Astrocyte (in vitro differentiated cells and primary cell): Measurements from ENCODE around the gene DPYSL3. TPM values are rescaled to one million over a fixed set of nuclear protein-coding genes. Genes with fewer than 3 reads are reported as not detected.
"Not testable (repeated sequence)": the region's sequence is repeated elsewhere in the genome, so short reads cannot be mapped to it uniquely, and the experiment has no call there.

Experiments
- DNase-seq: peaks from one replicate; pipeline ENCODE4 v3.0.0-alpha.2; 2010; ENCODE audit warnings: low read depth
- FAIRE-seq: peaks from 2 replicates; lab custom pipeline; 2011; peaks lifted over from hg19 to GRCh38; lab: Jason Lieb, UNC
- H2AFZ ChIP-seq: 2 replicates; pipeline ENCODE4 v1.6.0; 2012; ENCODE audit warnings: low read depth, low read length, inconsistent platforms
- H3K27ac ChIP-seq: 2 replicates; pipeline ENCODE4 v1.5.1; 2011; ENCODE audit warnings: low read depth, low read length, inconsistent platforms
- H3K27me3 ChIP-seq: 2 replicates; pipeline ENCODE4 v1.6.0; 2011; ENCODE audit warnings: low read length, inconsistent platforms; ENCODE audit not compliant: insufficient read depth
- H3K36me3 ChIP-seq: 2 replicates; pipeline ENCODE4 v1.5.1; 2011; ENCODE audit warnings: low read length, inconsistent platforms; ENCODE audit not compliant: insufficient read depth
- H3K4me1 ChIP-seq: 2 replicates; pipeline ENCODE4 v1.5.1; 2011; ENCODE audit warnings: low read length, inconsistent platforms; ENCODE audit not compliant: insufficient read depth
- H3K4me2 ChIP-seq: 2 replicates; pipeline ENCODE4 v1.6.0; 2012; ENCODE audit warnings: low read length, inconsistent platforms
- H3K4me3 ChIP-seq: 2 replicates; pipeline ENCODE4 v1.5.1; 2011; ENCODE audit warnings: low read depth, mild to moderate bottlenecking, low read length, inconsistent platforms; ENCODE audit not compliant: insufficient read depth
- H3K79me2 ChIP-seq: 2 replicates; pipeline ENCODE4 v1.6.0; 2012; ENCODE audit warnings: mild to moderate bottlenecking, low read length, inconsistent platforms; ENCODE audit not compliant: insufficient read depth
- H3K9ac ChIP-seq: 2 replicates; pipeline ENCODE4 v1.6.0; 2012; ENCODE audit warnings: mild to moderate bottlenecking, low read length, inconsistent platforms
- H3K9me3 ChIP-seq: 2 replicates; pipeline ENCODE4 v1.5.1; 2012; ENCODE audit warnings: low read depth, mild to moderate bottlenecking, low read length, inconsistent platforms; ENCODE audit not compliant: insufficient read depth
- H4K20me1 ChIP-seq: 2 replicates; pipeline ENCODE4 v1.6.0; 2012; ENCODE audit warnings: low read length, inconsistent platforms; ENCODE audit not compliant: insufficient read depth
- H3K27ac Mint-ChIP-seq: one replicate; pipeline ENCODE4 v1.8.0; 2021; ENCODE audit warnings: mild to moderate bottlenecking, mixed read lengths; ENCODE audit not compliant: unreplicated experiment
- H3K27me3 Mint-ChIP-seq: one replicate; pipeline ENCODE4 v1.8.0; 2021; ENCODE audit warnings: low read depth, mixed read lengths; ENCODE audit not compliant: unreplicated experiment
- H3K36me3 Mint-ChIP-seq: one replicate; pipeline ENCODE4 v1.8.0; 2021; ENCODE audit warnings: low read depth, mixed read lengths; ENCODE audit not compliant: unreplicated experiment
- H3K4me1 Mint-ChIP-seq: one replicate; pipeline ENCODE4 v1.8.0; 2021; ENCODE audit warnings: low read depth, mixed read lengths; ENCODE audit not compliant: unreplicated experiment
- H3K4me3 Mint-ChIP-seq: one replicate; pipeline ENCODE4 v1.8.0; 2021; ENCODE audit warnings: mild to moderate bottlenecking, moderate library complexity, mixed read lengths; ENCODE audit not compliant: unreplicated experiment
- H3K9me3 Mint-ChIP-seq: one replicate; pipeline ENCODE4 v1.8.0; 2021; ENCODE audit warnings: mild to moderate bottlenecking, mixed read lengths; ENCODE audit not compliant: unreplicated experiment
- EZH2 ChIP-seq: IDR thresholded peaks from 2 replicates; pipeline ENCODE4 v1.6.1; 2012; ENCODE audit warnings: mild to moderate bottlenecking, low read length, inconsistent platforms; ENCODE audit not compliant: insufficient read depth
- total RNA-seq: library from RNA; stranded (reverse); gene quantifications from 2 replicates; pipeline ENCODE4 v1.2.1, GENCODE V29; 2021
- TF ChIP-seq, protein P1 (sequence below): IDR thresholded peaks from 2 replicates; pipeline ENCODE4 v1.5.1; 2011; ENCODE audit warnings: low read depth, mild to moderate bottlenecking, inconsistent platforms, low read length, moderate library complexity; ENCODE audit not compliant: insufficient read depth

DPYSL3 gene
- total RNA-seq, 1 donor from 2014 or later, result 197 TPM

DNA sequence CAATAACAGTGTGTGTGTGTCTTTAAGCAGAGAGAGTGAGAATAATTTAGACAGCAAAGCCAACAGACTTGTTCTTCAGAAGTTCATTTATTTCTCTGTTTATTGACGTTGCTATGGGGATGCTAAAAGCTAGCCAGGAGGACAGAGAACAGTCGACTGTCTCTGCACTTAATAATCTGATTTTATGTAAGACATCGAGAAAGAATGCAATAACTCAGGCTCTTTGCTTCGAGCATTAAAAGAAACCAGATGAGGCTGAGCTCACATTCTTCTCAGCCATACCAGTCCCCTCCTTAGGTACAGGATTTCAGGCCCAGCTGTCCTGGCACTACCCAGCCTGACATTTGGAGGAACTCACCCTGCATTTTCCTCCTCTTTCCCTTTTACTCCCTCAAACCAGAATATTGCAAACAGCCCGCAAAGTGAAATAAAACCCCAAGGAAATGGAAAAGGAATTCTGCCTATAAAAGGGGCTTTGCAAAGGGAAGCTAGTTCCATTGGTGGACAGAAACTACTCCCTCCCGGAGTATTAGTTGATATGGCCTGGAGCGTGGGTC is 44.5 kb upstream of the DPYSL3 start:
- no peaks in the 10 kb centered on the region for H3K9me3 Mint-ChIP-seq
- peaks cover 1% of the 10 kb centered on the region for H3K27me3 Mint-ChIP-seq
- H3K27ac Mint-ChIP-seq, result no peak overlapping the region
- Histone ChIP-seq H3K9ac (peak overlapping the region; percentile 76), H3K79me2 (no peaks in the 10 kb centered on the region), H3K9me3 (no peaks in the 10 kb centered on the region), H4K20me1 (no peaks in the 10 kb centered on the region), H3K27ac (peak overlapping the region; percentile 77), H3K36me3 (no peaks in the 10 kb centered on the region), H3K4me1 (peaks cover 27% of the 10 kb centered on the region), H3K4me3 (no peak overlapping the region), H3K27me3 (no peaks in the 10 kb centered on the region), H2AFZ (peak overlapping the region; percentile 62), H3K4me2 (peak overlapping the region; percentile 78)
- peaks cover 1% of the 10 kb centered on the region for H3K36me3 Mint-ChIP-seq
- FAIRE-seq (peak; percentile 84), DNase-seq (peak; percentile 91)
- H3K4me1 Mint-ChIP-seq, result peaks cover 9% of the 10 kb centered on the region
- no peak for TF ChIP-seq EZH2
- H3K4me3 Mint-ChIP-seq, result no peak overlapping the region

DNA sequence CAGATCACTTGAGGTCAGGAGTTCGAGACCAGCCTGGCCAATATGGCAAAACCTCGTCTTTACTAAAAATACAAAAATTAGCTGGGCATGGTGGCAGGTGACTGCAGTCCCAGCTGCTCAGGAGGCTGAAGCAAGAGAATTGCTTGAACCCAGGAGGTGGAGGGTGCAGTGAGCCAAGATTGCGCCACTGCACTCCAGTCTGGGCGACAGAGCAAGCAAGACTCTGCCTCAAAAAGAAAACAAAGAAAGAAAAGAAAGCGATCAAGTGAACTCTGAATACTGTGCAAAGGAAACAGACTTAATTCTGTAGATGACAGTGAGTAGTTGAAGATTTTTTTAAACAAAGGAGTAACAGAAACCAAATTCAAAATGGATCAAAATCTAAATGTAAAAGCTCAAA is 43.9 kb upstream of the DPYSL3 start:
- not testable (repeated sequence) for H3K4me3 Mint-ChIP-seq, H4K20me1 ChIP-seq, H3K9me3 Mint-ChIP-seq, H3K27ac Mint-ChIP-seq, H3K9me3 ChIP-seq, FAIRE-seq, H3K4me1 Mint-ChIP-seq, H3K27me3 Mint-ChIP-seq, DNase-seq, H3K79me2 ChIP-seq, H3K4me3 ChIP-seq, H3K36me3 ChIP-seq, H3K36me3 Mint-ChIP-seq, H3K27me3 ChIP-seq
- H2AFZ ChIP-seq, result peak overlapping the region; percentile 62
- peaks cover 25% of the 10 kb centered on the region for H3K4me1 ChIP-seq
- H3K9ac ChIP-seq, result peak overlapping the region; percentile 76
- H3K27ac ChIP-seq, result peak overlapping the region; percentile 77
- H3K4me2 ChIP-seq, result peak overlapping the region; percentile 78

DNA sequence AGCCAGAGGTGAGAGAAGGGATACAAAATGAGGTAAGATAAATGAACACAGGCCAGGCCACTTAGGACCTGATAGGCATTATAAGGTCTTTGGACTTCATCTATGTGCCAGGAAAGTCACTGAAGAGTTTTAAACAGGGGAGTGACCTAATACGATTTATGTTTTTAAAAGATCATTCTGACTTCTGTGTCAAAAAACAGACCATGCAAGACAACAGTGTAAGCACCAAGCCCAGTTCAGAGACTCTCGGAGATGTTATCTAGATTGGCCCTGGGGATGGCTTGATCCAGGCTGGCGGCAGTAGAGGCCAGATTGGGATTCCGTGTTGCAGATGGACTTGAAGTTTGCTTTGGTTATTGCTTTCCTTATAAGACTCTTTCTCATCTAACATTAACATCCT is 43.0 kb upstream of the DPYSL3 start:
- H3K27me3 ChIP-seq, result no peaks in the 10 kb centered on the region
- H3K27ac ChIP-seq, result no peak overlapping the region
- no peak overlapping the region for H3K4me2 ChIP-seq
- Mint-ChIP-seq H3K27me3 (peaks cover 1% of the 10 kb centered on the region), H3K4me1 (peaks cover 7% of the 10 kb centered on the region), H3K27ac (no peak overlapping the region), H3K9me3 (no peaks in the 10 kb centered on the region), H3K4me3 (no peak overlapping the region), H3K36me3 (peaks cover 1% of the 10 kb centered on the region)
- H4K20me1 ChIP-seq, result no peaks in the 10 kb centered on the region
- H3K4me3 ChIP-seq, result no peak overlapping the region
- no peak overlapping the region for H2AFZ ChIP-seq
- H3K79me2 ChIP-seq, result no peaks in the 10 kb centered on the region
- DNase-seq, result no peak
- FAIRE-seq, result no peak
- H3K4me1 ChIP-seq, result peaks cover 15% of the 10 kb centered on the region
- TF ChIP-seq EZH2, result no peak
- TF ChIP-seq, protein P1, sequence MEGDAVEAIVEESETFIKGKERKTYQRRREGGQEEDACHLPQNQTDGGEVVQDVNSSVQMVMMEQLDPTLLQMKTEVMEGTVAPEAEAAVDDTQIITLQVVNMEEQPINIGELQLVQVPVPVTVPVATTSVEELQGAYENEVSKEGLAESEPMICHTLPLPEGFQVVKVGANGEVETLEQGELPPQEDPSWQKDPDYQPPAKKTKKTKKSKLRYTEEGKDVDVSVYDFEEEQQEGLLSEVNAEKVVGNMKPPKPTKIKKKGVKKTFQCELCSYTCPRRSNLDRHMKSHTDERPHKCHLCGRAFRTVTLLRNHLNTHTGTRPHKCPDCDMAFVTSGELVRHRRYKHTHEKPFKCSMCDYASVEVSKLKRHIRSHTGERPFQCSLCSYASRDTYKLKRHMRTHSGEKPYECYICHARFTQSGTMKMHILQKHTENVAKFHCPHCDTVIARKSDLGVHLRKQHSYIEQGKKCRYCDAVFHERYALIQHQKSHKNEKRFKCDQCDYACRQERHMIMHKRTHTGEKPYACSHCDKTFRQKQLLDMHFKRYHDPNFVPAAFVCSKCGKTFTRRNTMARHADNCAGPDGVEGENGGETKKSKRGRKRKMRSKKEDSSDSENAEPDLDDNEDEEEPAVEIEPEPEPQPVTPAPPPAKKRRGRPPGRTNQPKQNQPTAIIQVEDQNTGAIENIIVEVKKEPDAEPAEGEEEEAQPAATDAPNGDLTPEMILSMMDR, result no peak
- H3K9ac ChIP-seq, result no peak overlapping the region
- H3K36me3 ChIP-seq, result no peaks in the 10 kb centered on the region
- no peaks in the 10 kb centered on the region for H3K9me3 ChIP-seq
